NT2/D1 (cell line): Measurements from ENCODE around the gene CD300LG.

Experiments
- DNase-seq: peaks from one replicate; pipeline ENCODE4 v3.0.0-alpha.2; 2011; ENCODE audit warnings: low read depth, low spot score
- H3K27me3 ChIP-seq: 2 replicates; pipeline ENCODE4 v1.6.0; 2011; ENCODE audit warnings: mild to moderate bottlenecking; ENCODE audit not compliant: insufficient read length, insufficient read depth
- H3K36me3 ChIP-seq: 2 replicates; pipeline ENCODE4 v1.6.1; 2011; ENCODE audit warnings: mild to moderate bottlenecking, low read length, mixed read lengths; ENCODE audit not compliant: insufficient read depth, insufficient read length
- H3K4me1 ChIP-seq: 2 replicates; pipeline ENCODE4 v1.5.1; 2011; ENCODE audit not compliant: insufficient read depth, insufficient read length
- H3K4me3 ChIP-seq: 2 replicates; pipeline ENCODE4 v1.5.1; 2011; ENCODE audit warnings: low read depth; ENCODE audit not compliant: insufficient read length
- H3K9ac ChIP-seq: 2 replicates; pipeline ENCODE4 v1.6.0; 2011; ENCODE audit warnings: low read depth; ENCODE audit not compliant: insufficient read length
- H3K9me3 ChIP-seq: 2 replicates; pipeline ENCODE4 v1.5.1; 2011; ENCODE audit warnings: mild to moderate bottlenecking, low read length; ENCODE audit not compliant: insufficient read depth
- SUZ12 ChIP-seq: IDR thresholded peaks from 2 replicates; pipeline ENCODE4 v1.6.1; 2011; ENCODE audit not compliant: insufficient read length, insufficient read depth; ENCODE audit errors: extremely low read depth
- YY1 ChIP-seq: IDR thresholded peaks from 2 replicates; pipeline ENCODE4 v1.6.1; 2011; ENCODE audit not compliant: insufficient read length, insufficient read depth
- ZNF274 ChIP-seq: IDR thresholded peaks from 2 replicates; pipeline ENCODE4 v1.6.1; 2011; ENCODE audit warnings: mild to moderate bottlenecking, low read depth, low read length

The CD300LG gene

GRCh38 chr17:43816336-43817320 lies 30.3 kb upstream of the CD300LG start:
- DNase-seq: no peak
- TF ChIP-seq YY1 (no peak), SUZ12 (no peak), ZNF274 (no peak)
- H3K4me1 ChIP-seq: no peaks in the 10 kb centered on the region
- H3K9me3 ChIP-seq: no peaks in the 10 kb centered on the region
- no peak overlapping the region for H3K9ac ChIP-seq
- H3K36me3 ChIP-seq: peaks cover 70% of the 10 kb centered on the region
- no peaks in the 10 kb centered on the region for H3K27me3 ChIP-seq
- H3K4me3 ChIP-seq: no peak overlapping the region

DNA sequence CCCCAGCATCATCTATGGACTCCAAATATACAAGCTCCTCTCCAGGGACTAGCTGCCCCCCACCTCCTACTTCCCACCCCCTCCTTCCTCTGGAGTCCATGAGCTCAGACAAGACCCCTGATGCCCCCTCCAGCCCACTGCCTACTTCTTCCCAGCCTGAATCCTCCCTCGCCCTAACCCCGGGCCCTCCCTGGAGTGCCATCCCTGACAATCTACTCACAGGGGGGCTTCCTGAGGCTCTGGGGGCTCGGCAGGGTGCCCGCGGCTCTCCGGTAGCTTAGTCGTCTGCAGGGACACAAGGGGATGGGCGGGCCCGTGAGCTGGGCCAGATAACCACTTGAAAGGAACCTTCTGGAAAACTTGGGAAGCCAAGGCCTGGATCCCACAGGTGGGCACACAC lies 29.1 kb upstream of the CD300LG start:
- TF ChIP-seq SUZ12: no peak
- no peak for TF ChIP-seq ZNF274
- TF ChIP-seq YY1: no peak
- Histone ChIP-seq H3K9ac (no peak overlapping the region), H3K9me3 (no peaks in the 10 kb centered on the region), H3K4me1 (no peaks in the 10 kb centered on the region), H3K27me3 (no peaks in the 10 kb centered on the region), H3K36me3 (peaks cover 77% of the 10 kb centered on the region), H3K4me3 (no peak overlapping the region)
- DNase-seq: no peak

DNA sequence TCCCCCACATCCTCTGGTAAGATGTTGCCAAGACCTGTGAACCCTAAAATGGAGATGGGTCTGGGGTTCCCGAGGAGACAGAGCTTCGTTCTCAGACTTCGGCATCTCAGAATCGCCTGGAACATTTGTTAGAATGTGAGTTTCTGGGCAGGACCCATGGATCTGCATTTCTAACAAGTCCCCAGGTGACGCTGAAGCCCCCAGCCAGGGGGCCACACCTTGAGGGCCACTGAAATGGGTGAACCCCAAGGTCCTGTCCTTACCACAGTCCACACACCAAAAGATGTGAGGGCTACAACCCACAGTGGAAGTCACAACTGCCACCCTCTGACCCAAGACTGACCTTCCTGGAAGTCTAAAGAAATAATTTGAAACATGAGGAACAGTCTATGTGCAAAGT lies 28.0 kb upstream of the CD300LG start:
- Histone ChIP-seq H3K9ac (no peak overlapping the region), H3K9me3 (no peaks in the 10 kb centered on the region), H3K27me3 (no peaks in the 10 kb centered on the region), H3K4me3 (no peak overlapping the region), H3K36me3 (peaks cover 76% of the 10 kb centered on the region), H3K4me1 (no peaks in the 10 kb centered on the region)
- DNase-seq: no peak
- TF ChIP-seq SUZ12 (no peak), ZNF274 (no peak), YY1 (no peak)

DNA sequence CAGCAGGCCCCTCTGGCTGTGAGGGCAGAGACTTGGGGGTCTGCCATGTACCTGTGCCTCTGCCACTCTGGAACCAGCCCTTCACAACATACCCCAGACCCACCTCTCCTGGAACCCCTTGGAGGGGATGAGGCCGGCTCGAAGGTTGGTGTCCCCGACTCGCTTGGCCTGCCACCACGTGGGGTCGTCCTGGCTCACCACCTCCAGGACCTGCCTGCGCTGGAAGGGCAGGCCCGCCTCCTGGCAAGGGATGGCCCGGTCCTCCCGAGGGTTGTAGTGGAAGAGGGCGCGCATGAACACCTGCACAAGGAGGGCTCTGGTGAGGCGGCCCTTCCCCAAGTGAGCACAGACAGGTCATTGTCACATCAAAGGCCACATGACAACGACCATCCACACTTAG lies 26.2 kb upstream of the CD300LG start:
- H3K27me3 ChIP-seq: no peaks in the 10 kb centered on the region
- H3K9me3 ChIP-seq: no peaks in the 10 kb centered on the region
- DNase-seq: no peak
- TF ChIP-seq YY1 (no peak), SUZ12 (no peak), ZNF274 (no peak)
- no peaks in the 10 kb centered on the region for H3K4me1 ChIP-seq
- H3K4me3 ChIP-seq: no peak overlapping the region
- H3K36me3 ChIP-seq: peaks cover 84% of the 10 kb centered on the region
- no peak overlapping the region for H3K9ac ChIP-seq

GRCh38 chr17:43822570-43823190 lies 24.3 kb upstream of the CD300LG start:
- no peak for DNase-seq
- TF ChIP-seq ZNF274 (no peak), SUZ12 (no peak), YY1 (no peak)
- Histone ChIP-seq H3K36me3 (peaks cover 83% of the 10 kb centered on the region), H3K9ac (no peak overlapping the region), H3K4me1 (no peaks in the 10 kb centered on the region), H3K4me3 (no peak overlapping the region), H3K9me3 (no peaks in the 10 kb centered on the region), H3K27me3 (no peaks in the 10 kb centered on the region)

GRCh38 chr17:43823350-43824084 lies 23.5 kb upstream of the CD300LG start:
- no peak overlapping the region for H3K9ac ChIP-seq
- no peaks in the 10 kb centered on the region for H3K9me3 ChIP-seq
- TF ChIP-seq YY1 (no peak), SUZ12 (no peak), ZNF274 (no peak)
- H3K27me3 ChIP-seq: no peaks in the 10 kb centered on the region
- H3K36me3 ChIP-seq: peaks cover 84% of the 10 kb centered on the region
- DNase-seq: no peak
- H3K4me1 ChIP-seq: no peaks in the 10 kb centered on the region
- H3K4me3 ChIP-seq: no peak overlapping the region

- Histone ChIP-seq H3K36me3 (peaks cover 89% of the 10 kb centered on the region), H3K27me3 (no peaks in the 10 kb centered on the region), H3K9ac (no peak overlapping the region), H3K4me1 (no peaks in the 10 kb centered on the region), H3K4me3 (no peak overlapping the region), H3K9me3 (no peaks in the 10 kb centered on the region)
- TF ChIP-seq YY1 (no peak), SUZ12 (no peak), ZNF274 (no peak)
- no peak for DNase-seq
These were observed 21.4 kb upstream of the CD300LG start for GRCh38 chr17:43825567-43825966.
